HG03565 (cell line): Measurements from ENCODE around the gene ANKRD50.

Experiments used
- ATAC-seq: cut with Tn5 transposase; IDR thresholded peaks from one replicate; pipeline ENCODE4 v1.9.1; 2021; ENCODE audit warnings: mild to moderate bottlenecking, moderate library complexity; ENCODE audit not compliant: unreplicated experiment

The ANKRD50 gene

GRCh38 chr4:124712372-124713184 lies at the start of gene ANKRD50:
Gene ANKRD50, minus strand, starts transcription at chr4:124712732. Its CDS starts 2,221 bp downstream, at chr4:124710511.
- ATAC-seq = peak; percentile 53

DNA sequence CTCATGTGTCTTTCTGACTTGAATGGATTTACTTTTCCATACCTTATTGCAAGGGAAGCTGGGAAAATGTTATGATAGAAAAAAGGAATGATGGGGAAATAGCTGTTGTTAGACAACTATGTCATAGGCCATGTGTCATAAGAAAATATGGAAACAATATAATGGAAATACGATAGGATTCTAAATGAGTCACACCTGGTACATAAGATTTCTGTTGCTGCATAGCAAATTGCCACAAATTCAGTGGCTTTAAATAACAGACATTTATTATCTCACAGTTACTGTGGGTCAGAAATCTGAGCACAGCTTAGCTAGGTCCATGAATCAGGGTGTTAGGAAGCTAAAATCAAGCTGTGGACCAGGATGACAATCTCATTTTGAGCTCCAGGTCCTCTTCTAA lies 44.6 kb upstream of the ANKRD50 start:
- ATAC-seq = no peak

DNA sequence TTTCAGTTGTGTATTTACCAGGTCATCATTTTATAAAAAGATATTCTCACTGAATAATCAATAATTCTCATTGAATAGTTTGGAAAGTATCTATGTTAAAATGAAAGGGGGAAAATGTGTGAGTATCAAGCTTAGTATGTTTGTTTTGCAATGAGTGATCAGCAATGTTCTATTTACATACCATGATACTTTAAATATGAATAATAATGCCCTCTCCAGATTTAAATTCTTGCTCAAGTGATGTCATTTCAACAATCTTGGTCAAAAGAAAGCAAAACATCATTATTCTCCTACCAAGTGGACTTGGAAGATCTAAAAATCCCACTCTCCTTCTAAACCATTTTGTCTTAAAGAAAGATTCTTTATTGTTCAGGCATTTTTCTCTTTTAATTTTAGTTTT lies 42.1 kb upstream of the ANKRD50 start:
- ATAC-seq = no peak

GRCh38 chr4:124753941-124754581 lies 41.5 kb upstream of the ANKRD50 start:
- no peak for ATAC-seq

- no peak for ATAC-seq
These were observed 36.9 kb upstream of the ANKRD50 start for GRCh38 chr4:124749421-124749820.

DNA sequence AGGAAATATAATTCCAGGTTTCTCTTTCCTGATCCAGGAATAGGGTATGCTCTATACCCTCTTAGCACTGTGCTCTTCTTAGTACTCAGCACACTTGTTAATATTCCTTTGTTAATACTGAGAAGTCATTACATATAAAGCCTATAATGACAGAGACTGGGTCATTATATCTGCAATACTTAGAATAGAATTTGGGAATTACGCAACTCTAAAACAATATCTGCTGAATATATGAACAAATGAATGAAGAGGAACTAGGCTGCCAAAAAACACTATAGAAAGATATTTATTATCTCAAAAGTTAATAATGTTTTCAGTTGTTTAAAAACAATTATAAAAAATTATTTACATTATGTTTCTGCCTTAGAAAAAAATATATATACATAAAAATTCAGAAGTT lies 36.4 kb upstream of the ANKRD50 start:
- ATAC-seq = no peak

DNA sequence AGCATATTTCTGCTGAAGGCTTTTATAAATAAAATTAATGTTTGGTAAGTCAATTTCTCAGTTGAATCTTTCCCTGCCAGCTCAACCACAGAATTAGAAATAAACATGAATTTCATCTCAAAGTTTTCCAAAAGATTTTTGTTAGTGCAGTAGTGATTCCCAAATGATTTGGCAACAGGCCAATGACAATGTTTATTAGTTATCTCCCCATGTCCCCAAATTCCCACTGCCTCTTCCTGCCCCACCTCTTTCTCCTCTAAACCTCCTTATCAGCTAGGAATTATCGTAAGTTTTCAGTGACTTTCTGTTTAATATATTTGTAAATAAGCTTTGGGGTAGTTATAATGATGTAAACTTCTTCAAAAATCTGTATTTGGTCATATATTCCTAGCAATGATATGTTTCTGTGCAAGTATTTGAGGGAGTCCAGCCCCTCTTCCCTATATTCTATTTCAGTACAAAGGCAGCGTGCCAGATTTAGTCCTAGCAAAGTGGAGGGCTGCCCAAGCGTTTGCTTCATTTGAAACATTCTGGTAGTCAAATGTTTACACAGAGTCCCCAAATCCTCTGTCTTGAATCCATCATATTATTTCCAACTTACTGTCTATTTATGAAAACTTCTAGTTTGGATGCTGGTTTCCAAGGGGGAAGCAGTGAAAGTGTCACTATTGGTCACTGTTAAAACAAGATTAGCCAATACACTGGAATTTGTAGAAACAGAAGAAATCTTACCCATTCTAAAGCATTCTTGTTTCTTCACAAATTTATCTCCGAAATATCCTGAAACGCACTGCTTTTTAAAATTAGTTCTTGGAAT lies 33.7 kb upstream of the ANKRD50 start:
- no peak for ATAC-seq

- no peak for ATAC-seq
These were observed 31.2 kb upstream of the ANKRD50 start for GRCh38 chr4:124743711-124744110.

DNA sequence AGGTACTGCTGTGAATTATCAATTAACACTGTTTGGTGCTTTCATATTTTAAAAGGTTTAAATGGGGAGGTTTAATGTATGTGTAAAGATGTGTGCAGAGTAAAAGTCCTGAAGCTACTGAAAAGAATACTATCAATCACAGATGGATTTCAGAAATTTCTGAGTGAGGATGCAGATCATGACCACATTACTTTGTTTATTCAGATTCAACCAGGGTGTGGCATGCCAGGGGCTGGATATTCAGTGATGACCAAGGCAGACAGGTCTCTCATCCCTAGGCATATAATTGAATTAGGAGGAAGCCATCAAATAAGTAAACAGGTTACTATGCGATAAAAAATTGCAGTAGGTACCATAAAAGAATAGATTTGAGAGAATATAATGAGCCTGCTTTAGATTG lies 28.0 kb upstream of the ANKRD50 start:
- ATAC-seq = no peak

GRCh38 chr4:124738994-124739393 lies 26.5 kb upstream of the ANKRD50 start:
- ATAC-seq = no peak

GRCh38 chr4:124737619-124738018 lies 25.1 kb upstream of the ANKRD50 start:
- no peak for ATAC-seq

GRCh38 chr4:124736526-124736925 lies 24.0 kb upstream of the ANKRD50 start:
- no peak for ATAC-seq

- no peak for ATAC-seq
These were observed 14.9 kb upstream of the ANKRD50 start for GRCh38 chr4:124727331-124727890.

- ATAC-seq = no peak
These were observed 13.7 kb upstream of the ANKRD50 start for GRCh38 chr4:124726269-124726668.

GRCh38 chr4:124722071-124722470 lies 9.5 kb upstream of the ANKRD50 start:
- ATAC-seq = no peak

DNA sequence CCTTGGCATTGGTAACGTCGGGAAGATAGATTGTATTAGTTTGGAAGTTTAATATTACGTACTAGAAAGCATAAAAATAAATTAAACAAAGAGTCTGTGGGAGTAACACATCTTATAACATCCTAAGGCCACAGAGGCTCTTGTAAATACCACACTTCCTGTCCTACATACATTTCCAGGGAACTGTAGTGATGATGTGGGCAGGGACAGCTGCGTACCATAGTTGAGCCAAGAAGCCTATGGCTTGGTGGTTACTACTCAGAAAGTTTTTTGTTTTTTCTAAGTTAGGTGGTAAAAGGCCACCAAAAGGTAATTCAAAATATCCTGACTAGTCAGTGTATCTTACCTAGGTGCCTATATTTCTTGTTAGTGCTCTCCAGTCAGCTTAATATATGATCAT lies 4.6 kb upstream of the ANKRD50 start:
- ATAC-seq = no peak

- ATAC-seq = peak; percentile 37
These were observed 657 bp upstream of the ANKRD50 start for GRCh38 chr4:124713185-124713592.

DNA sequence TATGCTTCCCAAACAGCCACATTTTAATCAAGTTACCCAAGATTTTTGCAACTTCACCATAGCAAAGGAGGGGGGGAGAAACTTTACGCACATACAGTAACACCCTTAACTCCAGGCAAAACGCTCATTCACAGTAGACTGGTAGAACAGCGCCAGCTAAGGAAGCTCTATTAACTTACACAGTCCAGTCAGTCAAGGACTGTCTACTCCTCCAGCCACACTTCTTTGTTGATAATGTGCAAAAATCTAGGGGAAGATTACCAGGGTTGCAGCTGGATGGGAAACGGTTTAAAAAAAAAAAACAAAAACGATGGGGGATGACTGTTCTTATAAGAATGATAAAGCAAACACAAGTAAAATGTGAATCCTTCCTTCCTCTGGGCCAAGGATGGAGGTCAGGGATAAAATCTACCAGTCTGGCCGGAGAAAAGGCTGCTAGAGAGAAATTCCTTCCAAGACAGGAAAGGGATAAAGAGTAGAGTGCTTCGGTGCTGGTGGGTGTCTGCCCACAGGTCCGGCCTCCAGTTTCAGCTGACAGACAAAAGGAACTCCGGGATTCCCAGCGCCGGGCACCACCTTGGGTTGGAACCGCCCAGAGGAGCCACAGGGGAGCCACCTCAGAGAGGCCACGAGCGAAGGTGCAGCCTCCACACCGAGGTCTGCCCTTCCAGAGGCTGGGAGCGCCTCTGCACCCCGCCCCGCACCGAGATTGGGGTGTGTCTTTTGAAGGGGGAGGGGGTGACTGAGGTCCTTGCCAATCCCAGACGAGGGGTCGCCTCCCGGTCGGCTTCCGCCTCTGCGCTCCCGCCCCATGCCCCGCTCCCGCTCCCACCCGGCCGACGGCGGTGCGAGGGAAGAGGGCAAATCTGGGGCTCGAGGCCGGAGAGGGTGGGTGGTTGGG lies 811 bp downstream of the ANKRD50 start:
- ATAC-seq = peak; percentile 26

- no peak for ATAC-seq
These were observed 1.6 kb downstream of the ANKRD50 start for GRCh38 chr4:124710911-124711310.

DNA sequence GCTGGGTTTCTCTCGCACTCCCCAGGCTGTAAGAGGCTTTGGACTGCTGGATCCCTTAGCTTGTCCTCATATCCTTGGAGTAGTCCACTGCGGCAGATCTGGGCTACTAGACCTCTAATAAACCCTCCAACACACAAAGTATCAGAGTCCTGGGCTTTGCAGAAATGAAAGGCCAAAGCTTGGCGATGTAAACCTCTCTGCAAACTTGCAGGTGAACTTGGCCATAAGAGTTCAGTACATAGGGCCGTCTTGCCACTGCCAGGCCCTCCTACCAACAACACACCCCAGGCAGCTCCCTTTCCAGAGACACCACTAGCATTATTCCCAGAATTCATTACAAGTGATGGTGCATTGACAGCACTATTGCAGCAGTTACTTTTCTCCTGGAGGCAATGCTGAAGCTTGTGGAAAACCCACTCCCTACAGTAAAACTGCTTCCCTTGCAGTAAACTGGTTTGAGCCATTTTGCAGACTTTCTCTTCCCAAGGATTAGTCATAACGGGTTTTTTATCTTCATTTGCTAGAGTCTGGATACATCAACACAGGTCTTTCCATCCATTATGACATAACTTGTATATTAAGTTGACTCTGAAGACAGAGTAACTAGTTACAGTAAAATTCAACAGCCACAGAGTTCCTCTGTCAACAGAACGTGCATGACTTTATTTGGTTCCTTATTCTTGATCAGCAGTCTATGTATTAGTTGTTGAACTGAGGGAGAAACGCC lies 2.4 kb downstream of the ANKRD50 start:
- ATAC-seq = no peak
